ENCODE data around the gene CCDC194. TPM values are rescaled to one million over a fixed set of nuclear protein-coding genes. Genes with fewer than 3 reads are reported as not detected.

Gene CCDC194
- total and polyA plus RNA-seq, 2 of the 13 experiments (the other 11 are each of a cell fraction or from before 2014, with no cell fraction given) = 0.13 to 0.21 TPM

DNA sequence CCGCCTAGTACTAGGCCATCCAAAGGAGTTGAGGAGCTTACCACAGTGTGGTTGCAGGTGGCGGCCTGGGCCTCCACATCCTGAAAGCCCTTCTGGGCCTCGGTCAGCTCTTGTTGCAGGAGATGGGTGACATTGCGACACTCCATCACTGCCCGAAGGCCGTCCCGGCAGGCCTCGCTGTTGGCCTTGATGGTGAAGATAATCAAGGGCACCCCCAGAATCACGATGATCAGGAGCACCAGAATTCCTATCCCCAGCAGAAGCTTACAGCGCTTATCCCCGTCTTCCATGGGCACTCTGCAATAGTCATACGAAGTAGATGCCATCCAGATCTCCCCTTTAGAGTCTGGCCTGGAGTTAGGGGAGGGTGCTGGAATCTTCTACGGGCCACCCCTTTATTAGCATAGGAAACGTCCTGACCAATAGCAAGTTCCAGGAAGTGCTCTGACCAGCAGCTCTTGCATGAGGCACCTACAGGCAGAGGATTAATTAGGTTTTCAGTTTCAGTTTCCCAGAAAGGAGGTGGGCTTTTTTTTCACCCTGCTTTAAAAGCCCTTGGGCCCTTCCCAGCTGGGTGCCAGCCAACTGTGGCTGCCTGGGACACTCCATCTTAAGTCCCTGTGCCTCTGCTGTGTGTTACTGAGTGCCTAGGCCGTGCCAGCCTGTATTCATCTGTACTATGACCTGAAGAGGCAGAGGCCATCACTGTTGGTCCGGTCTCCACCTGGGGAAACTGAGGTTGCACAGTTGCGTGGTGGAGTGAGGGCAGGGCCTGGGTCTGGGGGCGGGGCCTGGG, 11.5 kb upstream of the CCDC194 start, which contains the start of gene BST2 (continued):
- TF ChIP-seq, protein P1, sequence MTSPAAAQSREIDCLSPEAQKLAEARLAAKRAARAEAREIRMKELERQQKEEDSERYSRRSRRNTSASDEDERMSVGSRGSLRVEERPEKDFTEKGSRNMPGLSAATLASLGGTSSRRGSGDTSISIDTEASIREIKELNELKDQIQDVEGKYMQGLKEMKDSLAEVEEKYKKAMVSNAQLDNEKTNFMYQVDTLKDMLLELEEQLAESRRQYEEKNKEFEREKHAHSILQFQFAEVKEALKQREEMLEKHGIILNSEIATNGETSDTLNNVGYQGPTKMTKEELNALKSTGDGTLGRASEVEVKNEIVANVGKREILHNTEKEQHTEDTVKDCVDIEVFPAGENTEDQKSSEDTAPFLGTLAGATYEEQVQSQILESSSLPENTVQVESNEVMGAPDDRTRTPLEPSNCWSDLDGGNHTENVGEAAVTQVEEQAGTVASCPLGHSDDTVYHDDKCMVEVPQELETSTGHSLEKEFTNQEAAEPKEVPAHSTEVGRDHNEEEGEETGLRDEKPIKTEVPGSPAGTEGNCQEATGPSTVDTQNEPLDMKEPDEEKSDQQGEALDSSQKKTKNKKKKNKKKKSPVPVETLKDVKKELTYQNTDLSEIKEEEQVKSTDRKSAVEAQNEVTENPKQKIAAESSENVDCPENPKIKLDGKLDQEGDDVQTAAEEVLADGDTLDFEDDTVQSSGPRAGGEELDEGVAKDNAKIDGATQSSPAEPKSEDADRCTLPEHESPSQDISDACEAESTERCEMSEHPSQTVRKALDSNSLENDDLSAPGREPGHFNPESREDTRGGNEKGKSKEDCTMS (CRISPR knock-in tag; conservative IDR thresholded peaks at IDR 0.05) = no peak
- no peak for TF ChIP-seq TCF7L2 (IDR thresholded peaks at IDR 0.05; ENCODE audit: low read depth, low read length)
- 0 out of 2 replicates have a peak, but pooled peaks have one; percentile 23 for TF ChIP-seq ZNF768 (CRISPR knock-in tag; IDR thresholded peaks at IDR 0.05)
- TF ChIP-seq, protein P2, sequence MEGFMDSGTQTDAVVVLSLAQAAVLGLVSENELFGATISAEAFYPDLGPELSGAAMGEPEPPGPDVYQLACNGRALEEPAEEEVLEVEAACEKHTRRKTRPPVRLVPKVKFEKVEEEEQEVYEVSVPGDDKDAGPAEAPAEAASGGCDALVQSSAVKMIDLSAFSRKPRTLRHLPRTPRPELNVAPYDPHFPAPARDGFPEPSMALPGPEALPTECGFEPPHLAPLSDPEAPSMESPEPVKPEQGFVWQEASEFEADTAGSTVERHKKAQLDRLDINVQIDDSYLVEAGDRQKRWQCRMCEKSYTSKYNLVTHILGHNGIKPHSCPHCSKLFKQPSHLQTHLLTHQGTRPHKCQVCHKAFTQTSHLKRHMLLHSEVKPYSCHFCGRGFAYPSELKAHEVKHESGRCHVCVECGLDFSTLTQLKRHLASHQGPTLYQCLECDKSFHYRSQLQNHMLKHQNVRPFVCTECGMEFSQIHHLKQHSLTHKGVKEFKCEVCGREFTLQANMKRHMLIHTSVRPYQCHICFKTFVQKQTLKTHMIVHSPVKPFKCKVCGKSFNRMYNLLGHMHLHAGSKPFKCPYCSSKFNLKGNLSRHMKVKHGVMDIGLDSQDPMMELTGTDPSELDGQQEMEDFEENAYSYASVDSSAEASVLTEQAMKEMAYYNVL (CRISPR knock-in tag; IDR thresholded peaks at IDR 0.05; ENCODE audit: borderline replicate concordance) = no peak
- TF ChIP-seq, protein P3, sequence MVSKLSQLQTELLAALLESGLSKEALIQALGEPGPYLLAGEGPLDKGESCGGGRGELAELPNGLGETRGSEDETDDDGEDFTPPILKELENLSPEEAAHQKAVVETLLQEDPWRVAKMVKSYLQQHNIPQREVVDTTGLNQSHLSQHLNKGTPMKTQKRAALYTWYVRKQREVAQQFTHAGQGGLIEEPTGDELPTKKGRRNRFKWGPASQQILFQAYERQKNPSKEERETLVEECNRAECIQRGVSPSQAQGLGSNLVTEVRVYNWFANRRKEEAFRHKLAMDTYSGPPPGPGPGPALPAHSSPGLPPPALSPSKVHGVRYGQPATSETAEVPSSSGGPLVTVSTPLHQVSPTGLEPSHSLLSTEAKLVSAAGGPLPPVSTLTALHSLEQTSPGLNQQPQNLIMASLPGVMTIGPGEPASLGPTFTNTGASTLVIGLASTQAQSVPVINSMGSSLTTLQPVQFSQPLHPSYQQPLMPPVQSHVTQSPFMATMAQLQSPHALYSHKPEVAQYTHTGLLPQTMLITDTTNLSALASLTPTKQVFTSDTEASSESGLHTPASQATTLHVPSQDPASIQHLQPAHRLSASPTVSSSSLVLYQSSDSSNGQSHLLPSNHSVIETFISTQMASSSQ (IDR thresholded peaks at IDR 0.05; ENCODE audit: low read depth) = no peak
- TF ChIP-seq, protein P3 (CRISPR knock-in tag; IDR thresholded peaks at IDR 0.05; ENCODE audit: borderline replicate concordance) = no peak
- TF ChIP-seq SMAD3 (CRISPR knock-in tag; IDR thresholded peaks at IDR 0.05) = no peak
- TF ChIP-seq MBD4 (IDR thresholded peaks at IDR 0.05; ENCODE audit: borderline replicate concordance, low read length) = no peak
- TF ChIP-seq MZF1 (CRISPR knock-in tag; IDR thresholded peaks at IDR 0.05; ENCODE audit: borderline replicate concordance) = no peak
- TF ChIP-seq, protein P4, sequence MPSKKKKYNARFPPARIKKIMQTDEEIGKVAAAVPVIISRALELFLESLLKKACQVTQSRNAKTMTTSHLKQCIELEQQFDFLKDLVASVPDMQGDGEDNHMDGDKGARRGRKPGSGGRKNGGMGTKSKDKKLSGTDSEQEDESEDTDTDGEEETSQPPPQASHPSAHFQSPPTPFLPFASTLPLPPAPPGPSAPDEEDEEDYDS (CRISPR knock-in tag; IDR thresholded peaks at IDR 0.05) = peak; percentile 92
- TF ChIP-seq HIVEP1 (CRISPR knock-in tag; IDR thresholded peaks at IDR 0.05) = no peak
- TF ChIP-seq FOXO1 (CRISPR knock-in tag; IDR thresholded peaks at IDR 0.05) = 0 out of 2 replicates have a peak, but pooled peaks have one; percentile 16
- TF ChIP-seq HBP1 (CRISPR knock-in tag; IDR thresholded peaks at IDR 0.05; ENCODE audit: low read depth) = no peak; the same call in 1 of the 2 replicates
- TF ChIP-seq ZNF672 (CRISPR knock-in tag; IDR thresholded peaks at IDR 0.05) = no peak
- TF ChIP-seq, protein P5, sequence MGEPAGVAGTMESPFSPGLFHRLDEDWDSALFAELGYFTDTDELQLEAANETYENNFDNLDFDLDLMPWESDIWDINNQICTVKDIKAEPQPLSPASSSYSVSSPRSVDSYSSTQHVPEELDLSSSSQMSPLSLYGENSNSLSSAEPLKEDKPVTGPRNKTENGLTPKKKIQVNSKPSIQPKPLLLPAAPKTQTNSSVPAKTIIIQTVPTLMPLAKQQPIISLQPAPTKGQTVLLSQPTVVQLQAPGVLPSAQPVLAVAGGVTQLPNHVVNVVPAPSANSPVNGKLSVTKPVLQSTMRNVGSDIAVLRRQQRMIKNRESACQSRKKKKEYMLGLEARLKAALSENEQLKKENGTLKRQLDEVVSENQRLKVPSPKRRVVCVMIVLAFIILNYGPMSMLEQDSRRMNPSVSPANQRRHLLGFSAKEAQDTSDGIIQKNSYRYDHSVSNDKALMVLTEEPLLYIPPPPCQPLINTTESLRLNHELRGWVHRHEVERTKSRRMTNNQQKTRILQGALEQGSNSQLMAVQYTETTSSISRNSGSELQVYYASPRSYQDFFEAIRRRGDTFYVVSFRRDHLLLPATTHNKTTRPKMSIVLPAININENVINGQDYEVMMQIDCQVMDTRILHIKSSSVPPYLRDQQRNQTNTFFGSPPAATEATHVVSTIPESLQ (CRISPR knock-in tag; conservative IDR thresholded peaks at IDR 0.05) = no peak
- TF ChIP-seq IRF2 (CRISPR knock-in tag; IDR thresholded peaks at IDR 0.05) = no peak
